MM.1S (cell line): ENCODE results near the gene ZNF672.

Experiments
- DNase-seq: peaks from one replicate; pipeline ENCODE4 v3.0.0-alpha.2; 2015
- H2AFZ ChIP-seq: fragments of 300-600 bp; sonication (generic); 2 replicates; pipeline ENCODE4 v1.6.0; 2016; ENCODE audit warnings: antibody characterized with exemption, low read length
- H3F3A ChIP-seq: fragments of 300-600 bp; sonication (generic); 2 replicates; pipeline ENCODE4 v1.6.1; 2016; ENCODE audit warnings: mild to moderate bottlenecking, antibody characterized with exemption, low read length, moderate library complexity, mixed read lengths; ENCODE audit not compliant: insufficient read depth
- H3K27ac ChIP-seq: fragments of 300-600 bp; sonication (generic); 2 replicates; pipeline ENCODE4 v1.5.1; 2016; ENCODE audit warnings: mild to moderate bottlenecking, low read length
- H3K27me3 ChIP-seq: fragments of 300-600 bp; sonication (generic); replicated peaks from 2 replicates; pipeline ENCODE4 v1.6.0; 2016; ENCODE audit warnings: low read length; ENCODE audit not compliant: insufficient read depth
- H3K36me3 ChIP-seq: fragments of 300-600 bp; sonication (generic); replicated peaks from 2 replicates; pipeline ENCODE4 v1.6.1; 2016; ENCODE audit warnings: mild to moderate bottlenecking, low read length, mixed read lengths; ENCODE audit not compliant: insufficient read depth
- H3K4me1 ChIP-seq: fragments of 300-600 bp; sonication (generic); 2 replicates; pipeline ENCODE4 v1.6.1; 2016; ENCODE audit warnings: low read length, mixed read lengths
- H3K4me2 ChIP-seq: fragments of 300-600 bp; sonication (generic); 2 replicates; pipeline ENCODE4 v1.6.0; 2016; ENCODE audit warnings: low read depth, low read length
- H3K4me3 ChIP-seq: fragments of 300-600 bp; sonication (generic); 2 replicates; pipeline ENCODE4 v1.5.1; 2016; ENCODE audit warnings: low read length, mixed read lengths
- H3K79me2 ChIP-seq: fragments of 300-600 bp; sonication (generic); 2 replicates; pipeline ENCODE4 v1.6.1; 2016; ENCODE audit warnings: mixed run types, low read length, mixed read lengths
- H3K9ac ChIP-seq: fragments of 300-600 bp; sonication (generic); 2 replicates; pipeline ENCODE4 v1.6.1; 2016; ENCODE audit warnings: low read length, mixed read lengths
- H3K9me2 ChIP-seq: fragments of 300-600 bp; sonication (generic); replicated peaks from 2 replicates; pipeline ENCODE4 v1.6.1; 2016; ENCODE audit warnings: mild to moderate bottlenecking, low read length, mixed read lengths; ENCODE audit not compliant: insufficient read depth
- H3K9me3 ChIP-seq: fragments of 300-600 bp; sonication (generic); replicated peaks from 2 replicates; pipeline ENCODE4 v1.6.1; 2016; ENCODE audit warnings: mild to moderate bottlenecking, low read length, mixed read lengths; ENCODE audit not compliant: insufficient read depth
- H4K20me1 ChIP-seq: fragments of 300-600 bp; sonication (generic); 2 replicates; pipeline ENCODE4 v1.6.1; 2016; ENCODE audit warnings: mild to moderate bottlenecking, low read length, moderate library complexity, mixed read lengths; ENCODE audit not compliant: insufficient read depth
- EZH2 ChIP-seq: fragments of 300-600 bp; sonication (generic); optimal IDR thresholded peaks from 2 replicates; pipeline ENCODE3; 2017; ENCODE audit warnings: low read depth, mild to moderate bottlenecking, antibody characterized with exemption, low read length, mixed read lengths
- EZH2phosphoT487 ChIP-seq: fragments of 300-600 bp; sonication (generic); IDR thresholded peaks from 2 replicates; pipeline ENCODE4 v1.6.1; 2018; ENCODE audit warnings: antibody characterized with exemption, low read length
- TF ChIP-seq, protein P1 (sequence below): fragments of 300-600 bp; sonication (generic); IDR thresholded peaks from 2 replicates; pipeline ENCODE4 v1.5.1; 2016; ENCODE audit warnings: antibody characterized with exemption, low read length, mixed read lengths

Gene ZNF672

DNA sequence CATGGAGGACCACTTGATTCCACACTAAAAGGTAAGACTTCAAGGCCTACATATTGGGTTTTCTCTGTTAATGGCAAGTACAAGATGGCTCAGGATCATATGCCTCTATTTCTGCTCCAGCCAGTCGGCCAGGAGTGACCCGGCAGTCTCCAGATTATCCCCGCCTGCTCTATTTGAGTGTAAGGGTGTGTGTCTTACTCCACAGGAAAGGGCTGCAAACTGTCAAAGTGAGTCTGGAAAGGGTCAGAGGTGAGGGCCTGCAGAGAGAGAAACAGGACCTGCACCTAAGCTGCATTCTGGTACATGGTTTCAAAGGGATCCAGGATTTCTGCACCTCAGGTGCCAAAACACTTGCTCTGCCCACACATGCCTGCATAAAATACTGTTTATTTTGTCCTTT lies 11.6 kb downstream of the ZNF672 start:
- peaks cover 7% of the 10 kb centered on the region for H3K36me3 ChIP-seq
- no peak overlapping the region for H2AFZ ChIP-seq
- no peaks in the 10 kb centered on the region for H3K9me2 ChIP-seq
- no peaks in the 10 kb centered on the region for H3F3A ChIP-seq
- TF ChIP-seq, protein P1, sequence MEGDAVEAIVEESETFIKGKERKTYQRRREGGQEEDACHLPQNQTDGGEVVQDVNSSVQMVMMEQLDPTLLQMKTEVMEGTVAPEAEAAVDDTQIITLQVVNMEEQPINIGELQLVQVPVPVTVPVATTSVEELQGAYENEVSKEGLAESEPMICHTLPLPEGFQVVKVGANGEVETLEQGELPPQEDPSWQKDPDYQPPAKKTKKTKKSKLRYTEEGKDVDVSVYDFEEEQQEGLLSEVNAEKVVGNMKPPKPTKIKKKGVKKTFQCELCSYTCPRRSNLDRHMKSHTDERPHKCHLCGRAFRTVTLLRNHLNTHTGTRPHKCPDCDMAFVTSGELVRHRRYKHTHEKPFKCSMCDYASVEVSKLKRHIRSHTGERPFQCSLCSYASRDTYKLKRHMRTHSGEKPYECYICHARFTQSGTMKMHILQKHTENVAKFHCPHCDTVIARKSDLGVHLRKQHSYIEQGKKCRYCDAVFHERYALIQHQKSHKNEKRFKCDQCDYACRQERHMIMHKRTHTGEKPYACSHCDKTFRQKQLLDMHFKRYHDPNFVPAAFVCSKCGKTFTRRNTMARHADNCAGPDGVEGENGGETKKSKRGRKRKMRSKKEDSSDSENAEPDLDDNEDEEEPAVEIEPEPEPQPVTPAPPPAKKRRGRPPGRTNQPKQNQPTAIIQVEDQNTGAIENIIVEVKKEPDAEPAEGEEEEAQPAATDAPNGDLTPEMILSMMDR, result no peak
- TF ChIP-seq EZH2 (no peak), EZH2phosphoT487 (no peak)
- H3K9me3 ChIP-seq, result no peaks in the 10 kb centered on the region
- no peak overlapping the region for H3K9ac ChIP-seq
- DNase-seq, result no peak
- no peaks in the 10 kb centered on the region for H3K27me3 ChIP-seq
- H3K4me3 ChIP-seq, result no peak overlapping the region
- H3K79me2 ChIP-seq, result 0 out of 2 replicates have a peak, but pooled peaks cover 3% of the 10 kb centered on the region
- H3K27ac ChIP-seq, result no peak overlapping the region
- no peaks in the 10 kb centered on the region for H4K20me1 ChIP-seq
- H3K4me1 ChIP-seq, result no peaks in the 10 kb centered on the region
- no peak overlapping the region for H3K4me2 ChIP-seq

DNA sequence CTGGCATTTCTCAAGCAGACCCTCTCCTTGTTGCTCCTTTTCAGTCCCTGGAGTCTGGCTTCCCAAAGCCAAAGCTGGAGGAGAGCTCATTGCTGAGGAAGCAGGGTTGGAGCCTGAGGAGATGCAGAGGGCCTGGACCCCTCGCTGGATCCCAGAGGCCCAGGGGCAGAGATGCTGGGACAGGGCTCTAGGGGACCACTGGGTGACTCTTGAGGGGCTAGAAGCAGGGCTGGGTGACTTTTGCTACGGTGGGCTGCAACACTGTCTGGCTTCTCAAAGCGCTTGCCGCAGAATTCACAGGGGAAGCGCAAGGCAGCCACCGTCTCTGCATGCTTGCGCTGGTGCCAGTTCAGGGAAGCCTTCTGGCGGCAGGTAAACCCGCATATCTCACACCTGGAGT lies 12.1 kb downstream of the ZNF672 start:
- Histone ChIP-seq H3K9me2 (no peaks in the 10 kb centered on the region), H3K27ac (no peak overlapping the region), H4K20me1 (no peaks in the 10 kb centered on the region), H3K4me3 (no peak overlapping the region), H3K9ac (no peak overlapping the region), H2AFZ (no peak overlapping the region), H3K4me1 (no peaks in the 10 kb centered on the region), H3K36me3 (peaks cover 7% of the 10 kb centered on the region), H3K4me2 (no peak overlapping the region), H3F3A (no peaks in the 10 kb centered on the region), H3K79me2 (0 out of 2 replicates have a peak, but pooled peaks cover 3% of the 10 kb centered on the region), H3K9me3 (no peaks in the 10 kb centered on the region), H3K27me3 (no peaks in the 10 kb centered on the region)
- no peak for DNase-seq
- TF ChIP-seq EZH2phosphoT487, result no peak
- TF ChIP-seq, protein P1, result no peak
- no peak for TF ChIP-seq EZH2

DNA sequence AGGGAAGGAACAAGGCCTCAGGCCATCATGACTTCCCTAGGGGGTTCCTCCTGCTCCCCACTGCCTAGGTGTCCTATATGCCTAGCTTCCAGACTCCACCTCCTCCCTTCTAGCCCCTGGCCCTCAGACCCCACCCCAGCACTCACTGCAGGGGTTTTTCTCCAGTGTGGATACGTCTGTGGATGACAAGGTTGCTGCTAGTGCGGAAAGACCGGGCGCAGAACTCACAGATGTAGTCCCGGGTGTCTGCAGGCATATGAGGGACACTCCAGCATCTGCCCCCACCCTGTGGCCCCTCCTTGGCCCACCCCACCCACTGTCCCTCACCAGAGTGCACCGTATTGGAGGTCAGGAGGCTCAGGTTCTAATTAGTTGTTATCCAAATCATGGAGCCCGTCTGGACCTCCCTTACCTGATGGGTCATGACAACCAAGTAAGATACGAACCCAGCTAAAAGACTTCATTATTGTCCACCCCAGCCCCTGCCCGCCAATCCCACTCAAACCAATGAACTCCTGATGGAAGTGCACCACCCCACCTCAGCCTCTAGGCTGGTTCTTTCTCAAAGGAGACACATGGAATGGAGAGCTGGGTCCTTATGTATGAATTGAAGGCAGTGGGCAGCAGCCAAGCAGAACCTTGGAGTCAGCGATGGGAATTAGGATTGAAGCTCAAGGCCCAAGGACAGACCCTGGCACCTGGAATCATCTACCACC lies 12.7 kb downstream of the ZNF672 start:
- Histone ChIP-seq H3K4me1 (no peaks in the 10 kb centered on the region), H3K9me3 (no peaks in the 10 kb centered on the region), H4K20me1 (no peaks in the 10 kb centered on the region), H3K27ac (no peak overlapping the region), H2AFZ (no peak overlapping the region), H3K27me3 (no peaks in the 10 kb centered on the region), H3K4me3 (no peak overlapping the region), H3K79me2 (0 out of 2 replicates have a peak, but pooled peaks cover 3% of the 10 kb centered on the region), H3K9me2 (no peaks in the 10 kb centered on the region), H3K4me2 (no peak overlapping the region), H3K9ac (no peak overlapping the region), H3K36me3 (peaks cover 4% of the 10 kb centered on the region), H3F3A (no peaks in the 10 kb centered on the region)
- no peak for DNase-seq
- no peak for TF ChIP-seq EZH2phosphoT487
- TF ChIP-seq, protein P1, result no peak
- no peak for TF ChIP-seq EZH2
